ENCODE measurements around the gene AK1. TPM values are rescaled to one million over a fixed set of nuclear protein-coding genes. Genes with fewer than 3 reads are reported as not detected.

The AK1 gene, protein sequence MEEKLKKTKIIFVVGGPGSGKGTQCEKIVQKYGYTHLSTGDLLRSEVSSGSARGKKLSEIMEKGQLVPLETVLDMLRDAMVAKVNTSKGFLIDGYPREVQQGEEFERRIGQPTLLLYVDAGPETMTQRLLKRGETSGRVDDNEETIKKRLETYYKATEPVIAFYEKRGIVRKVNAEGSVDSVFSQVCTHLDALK
- total RNA-seq: 611 and 777 TPM in 2 replicates
- 432 TPM for polyA plus RNA-seq (2012)

DNA sequence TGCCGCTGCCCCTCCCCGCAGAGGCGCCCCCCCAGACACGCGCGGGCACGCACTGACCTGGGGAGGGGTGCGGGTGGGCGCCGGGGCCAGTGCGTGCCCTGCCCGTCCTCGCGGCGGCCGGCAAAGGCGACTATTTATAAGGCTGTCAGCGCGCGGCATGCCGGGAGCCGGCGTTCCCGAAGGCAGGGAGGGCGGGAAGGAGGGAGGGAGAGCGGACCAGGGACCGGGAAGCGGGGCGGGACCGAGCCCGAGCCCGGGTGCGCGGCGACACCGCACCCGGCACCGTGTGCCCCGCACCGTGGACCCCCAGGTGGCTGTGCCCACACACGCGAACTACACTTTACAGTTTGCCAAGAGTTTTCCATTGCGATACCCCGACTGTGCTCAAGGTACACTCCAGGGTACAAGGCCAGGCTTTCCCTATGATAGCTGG is at the start of gene AK1:
Gene AK1 (minus strand): TSS at position 110 of the 433 bp plus-strand sequence. CDS start 3,058 bp downstream, outside the sequence.
- peak; percentile 84 for DNase-seq (ENCODE audit: low read depth)

DNA sequence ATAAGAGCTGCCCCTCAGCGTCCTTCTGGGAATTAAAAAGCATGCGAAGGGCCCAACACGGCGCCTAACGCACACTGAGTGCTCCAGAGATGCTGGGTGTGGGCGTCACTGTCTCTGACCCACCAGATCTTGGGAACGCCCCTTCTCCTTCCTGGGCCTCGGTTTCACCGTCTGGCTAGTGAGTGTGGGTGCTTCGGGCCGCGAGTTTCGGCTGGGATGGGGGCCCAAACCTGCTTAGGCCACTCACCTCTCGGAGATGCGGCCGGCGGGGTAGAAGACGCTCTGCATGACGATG is 49.4 kb upstream of the AK1 start:
- no peak for DNase-seq (ENCODE audit: low read depth)

DNA sequence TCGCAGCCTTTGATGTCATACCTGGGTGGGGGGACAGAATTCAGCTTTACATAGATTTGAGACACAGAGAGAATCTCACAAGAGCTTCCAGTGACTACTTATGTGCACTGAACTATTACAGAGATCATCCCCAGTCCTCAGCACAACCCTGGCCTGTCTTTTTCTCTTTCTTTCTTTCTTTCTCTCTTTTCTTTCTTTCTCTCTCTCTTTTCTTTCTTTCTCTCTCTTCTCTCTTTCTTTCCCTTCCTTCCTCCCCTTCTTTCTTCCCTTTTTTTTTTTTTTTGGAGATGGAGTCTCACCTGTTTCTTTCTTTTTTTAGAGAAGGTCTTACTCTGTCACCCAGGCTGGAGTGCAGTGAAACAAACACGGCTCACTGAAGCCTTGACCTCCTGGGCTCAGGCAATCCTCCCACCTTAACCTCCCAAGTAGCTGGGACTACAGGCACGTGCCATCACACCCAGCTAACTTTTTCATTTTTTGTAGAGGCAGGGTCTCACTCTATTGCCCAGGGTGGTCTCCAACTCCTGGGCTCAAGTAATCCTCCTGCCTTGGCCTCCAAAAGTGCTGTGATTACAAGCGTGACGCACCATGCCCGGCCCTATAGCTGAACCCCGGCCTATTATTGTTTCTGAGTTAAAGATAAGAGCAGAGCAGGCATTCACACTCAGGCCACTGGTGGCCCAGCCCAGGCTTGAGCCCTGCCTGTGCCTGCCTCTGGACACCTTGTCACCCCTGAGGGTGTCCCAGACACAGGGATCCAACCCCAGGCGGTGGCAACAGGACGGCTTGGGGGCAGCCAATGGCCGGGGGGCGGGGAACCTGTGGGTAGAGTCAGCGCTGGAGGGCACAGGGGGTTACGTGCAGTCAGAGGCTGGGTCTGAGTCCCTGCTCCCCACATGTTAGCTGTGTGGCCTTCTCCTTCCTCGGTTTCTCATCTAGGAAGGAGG is 48.8 kb upstream of the AK1 start:
- DNase-seq (ENCODE audit: low read depth): no peak

DNA sequence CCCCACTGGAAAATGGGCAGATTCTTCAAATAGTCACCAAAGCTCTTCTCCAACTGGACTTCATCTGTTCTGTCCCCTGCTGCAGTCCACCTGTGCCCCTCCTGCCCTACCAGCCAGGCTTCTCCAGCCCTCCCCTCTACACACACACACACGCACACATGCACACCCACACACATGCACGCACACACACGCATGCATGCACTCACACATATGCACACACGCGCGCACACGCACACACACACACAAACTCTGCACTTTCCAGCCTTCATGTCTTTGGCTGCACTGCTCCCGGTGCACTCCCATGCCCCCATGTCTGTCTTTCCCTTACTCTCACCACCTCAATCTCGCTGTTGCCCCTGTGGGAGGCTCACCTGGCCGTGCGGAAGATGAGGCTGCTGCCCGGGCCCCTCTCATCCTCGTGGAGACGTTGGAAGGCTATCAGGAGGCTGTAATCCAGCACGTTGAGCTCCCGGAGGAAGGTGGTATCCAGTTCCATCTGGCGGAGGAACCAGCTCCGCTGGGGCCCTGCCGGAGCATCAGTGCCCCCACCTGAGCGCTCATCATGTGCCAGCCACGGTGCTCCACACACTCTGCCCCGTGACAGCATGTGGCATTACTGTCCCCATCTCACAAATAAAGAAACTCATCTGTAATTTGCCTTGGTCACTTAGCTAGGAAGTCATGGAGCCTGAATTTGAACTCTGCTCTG is 47.4 kb upstream of the AK1 start:
- no peak for DNase-seq (ENCODE audit: low read depth)

DNA sequence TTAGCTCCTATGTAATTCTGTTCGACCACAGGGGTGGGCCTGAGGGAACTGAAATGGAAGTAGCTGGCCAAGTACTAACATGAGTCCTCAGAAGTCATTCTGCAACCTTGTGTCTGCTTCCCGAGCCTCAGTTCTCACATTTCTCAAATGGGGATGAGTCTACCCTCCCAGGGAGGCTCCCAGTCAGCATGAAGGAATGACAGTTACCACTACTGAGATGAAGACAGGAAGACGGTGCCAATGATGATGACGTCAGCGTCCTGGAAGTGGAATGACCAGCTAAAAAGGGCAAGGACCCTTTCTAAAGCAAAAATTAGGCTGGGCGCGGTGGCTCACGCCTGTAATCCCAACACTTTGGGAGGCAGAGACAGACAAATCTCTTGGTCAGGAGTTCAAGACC is 46.3 kb upstream of the AK1 start:
- peak; percentile 78 for DNase-seq (ENCODE audit: low read depth)

DNA sequence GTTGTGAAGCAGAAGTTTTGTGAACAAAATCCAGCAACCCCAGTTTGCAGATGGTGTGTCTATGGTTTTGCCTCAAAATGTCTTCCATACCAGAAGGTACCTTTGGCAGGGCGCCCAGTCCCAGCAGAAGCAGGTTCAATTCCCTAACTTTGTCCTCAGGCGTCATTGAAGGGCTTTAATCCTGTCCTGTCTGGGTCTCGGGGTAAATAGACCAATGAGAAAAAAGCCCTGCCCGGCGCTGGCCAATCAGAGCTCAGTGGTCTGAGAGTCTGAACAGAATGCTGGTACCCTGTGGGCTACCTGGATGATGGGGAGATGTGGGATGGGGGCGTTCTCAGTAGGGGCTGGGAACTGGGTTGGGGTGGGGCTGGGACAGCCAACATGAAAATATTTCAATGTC is 45.6 kb upstream of the AK1 start:
- no peak for DNase-seq (ENCODE audit: low read depth)

DNA sequence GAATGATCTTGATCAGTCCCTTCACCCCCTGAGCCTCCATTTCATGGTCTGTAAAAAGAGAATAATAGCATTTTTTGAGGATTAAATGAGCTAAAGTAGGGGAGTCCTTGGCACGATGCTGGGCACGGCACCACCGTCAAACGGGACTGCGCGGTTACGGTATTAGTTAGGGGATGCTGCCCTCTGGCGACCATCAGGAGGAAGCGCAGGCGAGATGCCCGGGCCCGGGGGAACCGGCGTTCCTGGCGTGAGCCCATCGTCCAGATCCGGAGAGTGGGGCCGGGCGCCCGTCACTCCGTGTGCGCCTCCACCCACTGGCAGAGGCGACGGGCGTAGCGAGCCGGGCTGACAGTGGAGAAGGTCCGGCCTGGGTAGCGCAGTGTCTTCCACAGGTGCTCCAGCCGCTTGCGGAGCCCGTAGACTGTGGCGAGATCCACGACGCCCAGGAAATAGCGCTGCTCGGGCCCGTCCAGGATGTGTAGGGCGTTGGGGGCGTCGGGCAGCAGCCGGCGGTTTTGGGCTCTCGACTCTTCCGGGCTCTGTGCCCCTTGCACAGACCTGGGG is 44.2 kb upstream of the AK1 start:
- peak; percentile 52 for DNase-seq (ENCODE audit: low read depth)

DNA sequence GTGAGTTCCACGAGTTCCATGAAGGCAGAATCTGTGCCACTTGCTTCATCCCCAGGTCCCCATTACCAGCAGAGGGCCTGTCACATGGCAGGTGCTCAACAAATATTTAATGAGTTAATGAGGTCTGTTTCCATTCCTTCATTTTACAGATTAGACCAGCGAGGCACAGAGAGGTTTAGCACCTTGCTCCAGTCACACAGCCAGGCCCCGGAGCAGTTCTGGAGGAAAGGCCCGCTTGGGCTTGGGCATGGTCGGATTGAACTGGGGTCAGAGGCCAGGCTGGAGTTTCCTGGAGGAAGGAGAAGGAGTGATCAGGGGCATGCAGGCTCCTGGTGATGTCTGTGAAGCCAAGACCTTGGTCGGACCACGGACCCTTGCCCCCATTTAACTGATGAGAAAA is 43.3 kb upstream of the AK1 start:
- no peak for DNase-seq (ENCODE audit: low read depth)

DNA sequence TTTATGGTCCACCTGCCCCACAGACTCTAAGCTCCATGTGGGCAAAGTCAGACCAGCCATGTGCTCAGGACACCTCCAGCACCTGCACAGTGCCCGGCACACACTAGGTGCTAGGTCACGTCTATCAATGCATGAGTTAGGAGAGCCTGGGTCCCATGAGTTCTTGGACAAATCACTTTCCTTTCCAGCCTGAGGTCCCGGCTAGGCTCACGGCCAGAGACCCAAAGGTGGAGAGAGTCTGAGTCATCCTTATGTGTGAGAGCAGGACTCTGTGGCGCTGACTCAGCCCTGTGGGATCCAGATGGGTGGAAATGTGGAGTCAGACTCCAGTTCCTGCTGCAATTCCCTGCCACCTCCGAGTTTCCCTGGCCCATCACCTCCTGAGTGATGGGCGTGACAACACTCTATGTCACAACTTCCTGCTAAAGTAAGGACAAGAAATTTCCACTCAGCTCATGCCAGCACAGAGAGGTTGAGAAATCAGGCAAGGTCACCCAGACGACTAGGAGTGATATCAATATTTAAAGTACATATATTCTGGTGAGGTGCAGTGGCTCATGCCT is 41.9 kb upstream of the AK1 start:
- peak; percentile 94 for DNase-seq (ENCODE audit: low read depth)

DNA sequence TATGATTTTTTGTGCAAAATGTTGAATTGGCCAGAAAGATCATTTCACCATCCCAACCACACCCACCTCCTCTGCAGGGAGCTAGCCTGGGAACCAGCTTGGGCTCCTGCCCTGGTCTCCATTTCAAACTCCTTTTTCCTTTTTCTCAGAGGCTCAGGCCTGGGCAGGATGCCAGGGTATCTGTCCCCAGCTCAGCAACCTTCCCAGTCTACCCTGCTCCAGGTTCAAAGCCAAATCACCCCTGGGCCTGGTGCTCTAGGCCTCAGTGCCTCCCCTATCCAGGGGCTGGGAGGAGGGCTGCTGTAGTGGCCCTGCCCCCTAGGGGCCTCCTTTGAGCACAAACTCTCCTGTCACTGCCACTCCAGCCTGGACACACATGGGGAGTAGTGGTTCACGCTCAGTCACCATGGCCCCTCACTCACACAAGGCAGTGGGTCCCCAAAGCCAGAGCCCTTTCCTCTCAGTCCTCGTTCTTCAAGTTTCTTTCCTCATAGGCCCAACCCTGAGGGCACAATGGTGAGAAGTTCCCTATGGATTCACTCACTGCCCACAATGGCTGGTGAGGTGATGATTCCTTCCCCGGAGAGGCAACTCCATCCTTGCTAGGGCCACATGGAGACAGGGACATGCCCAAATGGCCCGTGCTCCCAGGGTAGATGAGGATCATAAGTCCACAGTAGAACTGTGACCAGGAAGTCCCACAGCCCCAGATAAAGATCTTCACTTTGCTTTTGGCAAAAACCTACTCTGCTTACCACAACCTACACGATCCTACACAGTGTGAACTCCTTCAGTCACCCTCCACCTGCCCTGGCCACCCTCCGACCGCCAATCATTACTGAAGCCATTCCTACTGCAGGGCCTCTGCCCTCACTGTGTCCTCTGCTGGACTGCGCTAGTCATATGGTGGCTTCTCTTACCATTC is 41.0 kb upstream of the AK1 start:
- no peak for DNase-seq (ENCODE audit: low read depth)

DNA sequence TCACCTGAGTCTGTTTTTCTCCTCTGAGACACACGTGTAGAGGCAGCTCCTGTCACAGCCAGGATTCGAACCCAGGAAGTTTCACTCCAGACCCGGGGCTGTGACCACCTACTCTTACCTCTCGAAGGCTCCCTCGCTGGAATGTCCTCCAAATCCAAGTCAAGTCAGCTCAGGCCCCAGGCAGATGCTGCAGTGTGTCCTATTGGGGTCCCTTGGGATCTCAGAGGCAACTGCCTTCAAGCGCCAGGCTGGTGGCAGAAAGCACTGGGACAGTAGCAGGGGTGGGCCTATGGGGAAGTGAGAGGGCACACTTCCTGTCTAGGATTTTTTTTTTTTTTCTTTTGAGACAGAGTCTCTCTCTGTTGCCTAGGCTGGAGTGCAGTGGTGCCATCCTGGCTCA is 40.1 kb upstream of the AK1 start:
- no peak for DNase-seq (ENCODE audit: low read depth)

DNA sequence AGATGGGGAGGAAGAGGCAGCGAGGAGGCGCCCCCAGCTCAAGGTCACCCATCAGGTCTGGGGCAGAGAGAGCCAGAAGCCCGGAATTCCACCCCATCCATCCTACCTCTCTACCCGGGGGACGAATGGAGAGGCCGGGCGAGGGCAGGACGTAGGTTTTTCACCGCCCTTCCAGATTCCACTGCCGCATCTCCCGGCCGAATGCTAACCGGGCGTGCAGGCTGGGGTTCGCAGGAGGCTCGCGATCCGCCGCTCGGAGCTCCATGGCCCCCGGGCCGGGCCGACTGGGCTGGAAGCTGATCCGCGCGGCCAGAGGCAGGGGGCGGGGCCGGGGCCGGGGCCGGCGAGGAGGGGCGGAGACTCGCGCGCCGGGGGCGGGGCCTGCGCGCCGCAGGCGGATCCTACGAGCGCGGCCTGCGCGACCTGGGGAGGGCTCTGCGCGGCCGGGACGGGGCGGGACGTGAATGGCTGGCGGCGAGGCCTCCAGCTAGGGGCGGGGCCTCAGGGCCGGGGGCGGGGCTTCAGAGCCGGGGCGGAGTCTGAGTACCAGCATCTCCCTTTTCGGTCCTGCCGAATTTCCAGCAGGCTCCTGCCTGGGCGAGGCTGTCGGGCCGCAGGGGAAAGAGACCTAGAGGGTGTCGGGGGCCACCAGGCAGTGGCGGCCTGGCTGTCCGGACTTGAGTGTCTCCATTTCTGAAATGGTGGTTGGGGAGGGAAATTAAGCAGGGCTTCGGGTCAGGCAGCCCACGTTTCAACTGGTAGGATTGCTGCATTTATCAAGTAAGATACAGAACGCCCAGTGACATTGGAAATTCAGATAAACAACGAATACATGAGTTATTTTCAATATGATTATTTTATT is 39.5 kb upstream of the AK1 start, which contains the start of gene ST6GALNAC4:
Gene ST6GALNAC4 (minus strand): TSS at position 322 of the 862 bp plus-strand sequence. CDS start 622 bp downstream, outside the sequence.
- peak; percentile 91 for DNase-seq (ENCODE audit: low read depth)

DNA sequence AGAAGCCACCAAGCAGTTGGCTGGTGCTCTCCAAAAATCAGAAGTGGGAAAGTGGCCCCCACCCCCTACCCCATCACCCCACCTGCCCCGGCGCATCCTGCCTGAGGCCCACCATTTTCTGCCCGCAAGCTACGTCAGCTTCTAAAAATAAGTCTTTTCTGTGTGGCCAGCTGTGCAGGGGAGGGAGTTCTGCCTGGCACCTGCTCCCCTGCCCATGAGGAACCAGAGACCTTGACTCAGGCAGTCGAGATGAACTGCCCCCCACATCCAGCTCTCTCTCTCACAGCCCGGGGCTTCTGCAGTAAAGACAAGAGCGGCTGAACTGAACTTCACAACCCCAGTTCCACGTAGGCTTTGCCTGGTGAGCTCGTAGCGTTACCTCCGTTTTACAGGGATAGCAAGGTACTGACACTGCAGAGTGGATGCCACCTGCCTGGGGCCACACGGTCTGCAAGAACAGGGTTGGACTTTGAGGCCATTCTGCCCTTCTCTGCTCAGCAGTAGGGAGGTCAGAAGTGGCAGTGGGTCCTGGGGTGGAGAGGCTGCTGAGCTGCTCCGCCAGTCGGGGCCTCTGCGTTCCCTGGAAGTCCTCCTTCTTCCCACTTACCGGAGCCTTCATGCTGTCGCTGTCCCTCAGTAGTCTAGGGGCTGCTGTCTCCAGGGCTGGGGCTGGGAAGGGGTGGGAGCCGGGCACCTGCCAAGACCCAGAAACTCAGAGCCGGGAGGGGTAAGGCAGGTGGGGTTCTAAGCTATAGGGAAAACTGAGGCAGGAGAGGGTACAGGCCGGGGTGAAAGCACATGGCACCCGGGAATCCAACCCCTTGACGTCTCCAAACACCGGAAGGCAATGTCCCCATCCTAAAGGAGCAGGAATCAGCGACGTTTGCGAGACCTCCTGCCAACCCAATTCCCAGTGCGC is 38.6 kb upstream of the AK1 start:
- DNase-seq (ENCODE audit: low read depth): peak; percentile 91

DNA sequence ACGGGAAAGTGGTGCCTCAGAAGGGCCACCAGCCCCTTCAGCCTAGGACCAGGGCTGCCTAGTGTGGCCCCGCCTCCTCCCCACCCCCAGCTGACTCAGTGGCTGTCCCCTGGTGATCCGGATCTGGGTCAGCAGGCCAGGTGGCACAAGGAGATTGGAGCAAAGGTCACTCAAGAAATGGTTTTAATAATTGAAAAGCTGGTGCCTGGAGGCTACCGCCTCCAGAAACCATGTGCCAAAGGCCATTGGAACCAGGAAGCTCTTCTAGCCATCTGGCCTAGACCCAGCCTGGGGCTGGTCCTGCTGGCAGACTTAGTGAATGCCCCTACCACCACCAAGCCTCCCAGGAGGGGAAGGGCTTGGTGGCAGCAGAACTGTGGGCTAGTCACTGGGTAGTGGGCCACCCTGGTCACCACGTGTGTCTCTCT is 37.9 kb upstream of the AK1 start:
- DNase-seq (ENCODE audit: low read depth): no peak

DNA sequence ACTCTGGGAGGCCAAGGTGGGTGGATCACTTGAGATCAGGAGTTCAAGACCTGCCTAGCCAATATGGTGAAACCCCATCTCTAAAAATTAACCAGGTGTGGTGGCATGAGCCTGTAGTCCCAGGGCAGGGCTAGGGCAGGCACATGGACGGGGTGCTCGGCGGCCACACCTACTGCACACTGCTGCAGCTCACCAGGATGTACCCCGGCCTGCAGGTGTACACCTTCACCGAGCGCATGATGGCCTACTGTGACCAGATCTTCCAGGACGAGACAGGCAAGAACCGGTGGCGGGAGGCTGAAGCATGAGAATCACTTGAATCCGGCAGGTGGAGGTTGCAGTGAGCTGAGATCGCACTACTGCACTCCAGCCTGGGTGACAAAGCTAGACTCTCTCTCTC is 36.2 kb upstream of the AK1 start:
- DNase-seq (ENCODE audit: low read depth): no peak

DNA sequence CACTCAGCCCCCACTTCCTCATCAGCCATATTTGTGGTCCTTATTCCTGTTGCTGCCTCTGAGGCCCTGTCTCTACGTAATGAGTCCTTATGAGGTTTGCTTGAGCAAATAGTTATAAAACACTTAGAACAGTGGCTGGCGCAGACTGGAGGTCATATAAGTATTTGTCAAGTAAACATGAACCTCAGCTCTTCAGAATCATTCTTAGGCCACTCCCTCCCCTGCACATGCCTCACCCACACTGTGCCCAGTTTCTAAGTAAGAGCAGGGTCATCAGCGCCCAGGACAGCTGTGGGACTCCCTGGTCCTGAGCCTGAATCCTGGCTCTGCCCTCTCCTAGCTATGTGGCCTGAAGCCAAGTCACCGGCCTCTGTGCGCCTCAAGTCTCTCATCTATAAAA is 35.4 kb upstream of the AK1 start:
- no peak for DNase-seq (ENCODE audit: low read depth)

DNA sequence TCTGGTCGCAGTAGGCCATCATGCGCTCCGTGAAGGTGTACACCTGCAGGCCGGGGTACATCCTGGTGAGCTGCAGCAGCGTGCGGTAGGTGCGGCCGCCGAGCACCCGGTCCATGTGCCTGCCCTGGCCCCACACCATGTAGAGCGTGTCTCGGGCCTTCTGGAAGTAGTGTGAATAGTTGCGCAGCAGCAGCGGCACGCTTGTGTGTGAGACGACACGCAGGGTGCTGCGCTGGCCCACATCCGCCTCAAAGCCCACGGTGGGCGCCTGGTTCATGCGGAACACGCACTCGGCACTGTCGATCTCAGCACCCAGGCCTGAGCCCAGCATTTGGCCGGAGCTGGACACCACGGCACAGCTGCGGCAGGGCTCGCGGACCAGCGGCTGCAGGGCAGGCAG is 34.8 kb upstream of the AK1 start:
- DNase-seq (ENCODE audit: low read depth): no peak

DNA sequence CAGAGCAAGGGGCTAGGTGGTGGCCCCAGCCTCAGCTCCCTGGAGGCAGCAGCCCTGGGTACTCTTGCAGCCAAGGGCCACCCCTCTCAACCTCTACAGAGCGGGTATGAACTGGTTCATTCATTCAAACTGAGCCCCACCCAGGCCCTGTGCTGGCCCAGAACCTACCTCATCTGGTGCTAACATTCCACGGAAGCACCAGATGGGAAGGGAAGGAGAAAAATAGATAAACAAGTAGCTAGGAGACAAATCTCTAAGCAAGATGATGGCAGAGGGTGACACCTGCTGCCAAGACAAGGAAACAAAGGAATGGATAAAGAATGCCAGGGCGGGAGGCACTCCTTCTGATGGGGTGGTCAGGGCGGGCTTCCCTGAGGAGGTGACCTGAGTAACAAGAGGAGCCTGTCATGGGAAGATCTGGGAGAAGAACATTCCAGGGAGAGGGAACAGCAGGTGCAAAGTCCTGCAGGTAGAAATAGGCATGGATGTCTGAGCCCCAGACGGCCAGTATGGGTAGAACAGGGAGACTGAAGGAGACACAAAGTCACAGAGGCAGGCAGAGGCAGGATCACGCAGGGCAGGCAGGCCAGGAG is 33.2 kb upstream of the AK1 start:
- peak; percentile 55 for DNase-seq (ENCODE audit: low read depth)

Data from myocyte (in vitro differentiated cells).